Loucy (cell line): ENCODE results near the gene BEAN1.

Source experiments
- H2AFZ ChIP-seq: fragments of 200-600 bp; sonication (generic); 2 replicates; pipeline ENCODE4 v1.6.0; 2016; ENCODE audit warnings: antibody characterized with exemption, mild to moderate bottlenecking, low read length, moderate library complexity
- H3F3A ChIP-seq: fragments of 200-600 bp; 2 replicates; pipeline ENCODE4 v1.6.0; 2016; ENCODE audit warnings: antibody characterized with exemption, low read depth, mild to moderate bottlenecking
- H3K27me3 ChIP-seq: fragments of 200-600 bp; sonication (generic); 2 replicates; pipeline ENCODE4 v1.6.1; 2014; ENCODE audit warnings: low read length, mild to moderate bottlenecking; ENCODE audit not compliant: insufficient read depth, poor library complexity, severe bottlenecking
- H3K36me3 ChIP-seq: fragments of 200-600 bp; sonication (generic); 2 replicates; pipeline ENCODE4 v1.6.1; 2016; ENCODE audit warnings: low read length; ENCODE audit not compliant: insufficient read depth
- H3K4me1 ChIP-seq: fragments of 200-600 bp; sonication (generic); 2 replicates; pipeline ENCODE4 v1.5.1; 2014; ENCODE audit warnings: low read length, mild to moderate bottlenecking; ENCODE audit not compliant: insufficient read depth, poor library complexity, severe bottlenecking
- H3K4me2 ChIP-seq: fragments of 200-600 bp; sonication (generic); 2 replicates; pipeline ENCODE4 v1.6.0; 2014; ENCODE audit warnings: antibody characterized with exemption, low read length, low read depth, mild to moderate bottlenecking; ENCODE audit not compliant: poor library complexity, severe bottlenecking
- H3K4me3 ChIP-seq: fragments of 200-600 bp; sonication (generic); 2 replicates; pipeline ENCODE4 v1.5.1; 2014; ENCODE audit warnings: low read length, mild to moderate bottlenecking, mixed read lengths; ENCODE audit not compliant: poor library complexity, severe bottlenecking
- H3K79me2 ChIP-seq: fragments of 200-600 bp; sonication (generic); 2 replicates; pipeline ENCODE4 v1.6.1; 2014; ENCODE audit warnings: low read length; ENCODE audit not compliant: insufficient read depth
- H3K9ac ChIP-seq: fragments of 200-600 bp; sonication (generic); 2 replicates; pipeline ENCODE4 v1.6.0; 2014; ENCODE audit warnings: mild to moderate bottlenecking, low read depth, low read length, moderate library complexity; ENCODE audit not compliant: poor library complexity, severe bottlenecking
- H3K9me2 ChIP-seq: fragments of 200-600 bp; sonication (generic); replicated peaks from 2 replicates; pipeline ENCODE4 v1.6.1; 2016; ENCODE audit warnings: low read depth, low read length, mixed read lengths
- H3K9me3 ChIP-seq: fragments of 200-600 bp; sonication (generic); 2 replicates; pipeline ENCODE4 v1.6.1; 2014; ENCODE audit warnings: mild to moderate bottlenecking, antibody characterized with exemption, low read length, low read depth; ENCODE audit not compliant: insufficient read depth
- H4K20me1 ChIP-seq: fragments of 200-600 bp; sonication (generic); 2 replicates; pipeline ENCODE4 v1.6.0; 2014; ENCODE audit warnings: antibody characterized with exemption, low read length, mild to moderate bottlenecking; ENCODE audit not compliant: insufficient read depth, poor library complexity, severe bottlenecking
- CTCF ChIP-seq: fragments of 200-600 bp; sonication (generic); conservative IDR thresholded peaks from 2 replicates; pipeline ENCODE4 v1.5.1; 2014; ENCODE audit warnings: mild to moderate bottlenecking, antibody characterized with exemption, low read length
- EZH2phosphoT487 ChIP-seq: fragments of 200-600 bp; IDR thresholded peaks from 2 replicates; pipeline ENCODE4 v1.6.1; 2018; ENCODE audit warnings: antibody characterized with exemption, mild to moderate bottlenecking, moderate library complexity, borderline replicate concordance

Gene BEAN1

GRCh38 chr16:66388350-66389139, 38.5 kb upstream of the BEAN1 start:
- TF ChIP-seq CTCF (no peak), EZH2phosphoT487 (no peak)
- Histone ChIP-seq H3K4me1 (no peaks in the 10 kb centered on the region), H3K9me2 (no peaks in the 10 kb centered on the region), H3K79me2 (no peaks in the 10 kb centered on the region), H3K9me3 (no peaks in the 10 kb centered on the region), H3F3A (no peaks in the 10 kb centered on the region), H3K4me3 (no peak overlapping the region), H4K20me1 (no peaks in the 10 kb centered on the region), H2AFZ (no peak overlapping the region), H3K27me3 (no peaks in the 10 kb centered on the region), H3K36me3 (no peaks in the 10 kb centered on the region), H3K4me2 (no peak overlapping the region), H3K9ac (no peak overlapping the region)

DNA sequence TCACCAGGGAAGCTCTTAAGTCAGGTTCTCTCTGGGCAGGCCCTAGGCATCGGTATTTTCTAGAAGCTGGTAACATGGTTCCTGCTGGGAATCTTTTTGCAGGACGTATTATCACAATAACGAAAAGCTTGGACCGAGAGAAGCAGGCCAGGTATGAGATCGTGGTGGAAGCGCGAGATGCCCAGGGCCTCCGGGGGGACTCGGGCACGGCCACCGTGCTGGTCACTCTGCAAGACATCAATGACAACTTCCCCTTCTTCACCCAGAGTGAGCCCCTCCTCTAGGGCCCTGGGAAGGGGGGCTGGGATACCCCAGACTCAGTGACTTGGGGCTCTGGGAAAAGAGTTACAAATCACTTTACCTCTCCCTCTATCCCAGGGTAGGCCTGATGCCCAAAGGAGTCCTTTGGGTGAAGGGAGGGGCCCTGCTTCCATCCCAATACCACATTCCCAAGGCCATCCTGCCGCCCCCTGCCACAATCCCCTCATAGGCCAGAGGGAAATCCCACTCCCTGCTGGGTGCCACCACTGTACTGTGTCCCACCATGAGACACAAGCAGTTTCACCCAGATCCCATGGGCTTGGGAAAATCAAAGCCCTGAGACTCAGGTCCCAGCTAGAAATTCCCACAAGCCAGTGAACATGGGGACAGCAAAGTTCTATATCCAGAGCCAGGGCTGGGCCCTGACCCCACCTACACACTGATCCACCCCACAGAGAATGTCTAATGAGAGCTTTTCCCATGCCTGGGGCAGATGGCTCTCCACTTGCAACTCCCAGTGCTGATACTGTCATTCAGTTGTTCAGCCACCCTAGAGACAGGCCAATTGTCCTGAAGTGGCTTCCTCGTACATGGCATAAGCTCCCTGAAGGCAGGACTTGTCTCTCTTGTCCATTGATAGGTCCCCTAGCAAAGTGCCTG, 37.6 kb upstream of the BEAN1 start:
- H3K4me2 ChIP-seq = no peak overlapping the region
- no peaks in the 10 kb centered on the region for H3F3A ChIP-seq
- H3K4me1 ChIP-seq = no peaks in the 10 kb centered on the region
- H3K9me3 ChIP-seq = no peaks in the 10 kb centered on the region
- H3K27me3 ChIP-seq = no peaks in the 10 kb centered on the region
- H2AFZ ChIP-seq = no peak overlapping the region
- H3K9ac ChIP-seq = no peak overlapping the region
- no peak overlapping the region for H3K4me3 ChIP-seq
- no peaks in the 10 kb centered on the region for H3K9me2 ChIP-seq
- TF ChIP-seq EZH2phosphoT487 (no peak), CTCF (no peak)
- H3K36me3 ChIP-seq = no peaks in the 10 kb centered on the region
- no peaks in the 10 kb centered on the region for H4K20me1 ChIP-seq
- H3K79me2 ChIP-seq = no peaks in the 10 kb centered on the region

DNA sequence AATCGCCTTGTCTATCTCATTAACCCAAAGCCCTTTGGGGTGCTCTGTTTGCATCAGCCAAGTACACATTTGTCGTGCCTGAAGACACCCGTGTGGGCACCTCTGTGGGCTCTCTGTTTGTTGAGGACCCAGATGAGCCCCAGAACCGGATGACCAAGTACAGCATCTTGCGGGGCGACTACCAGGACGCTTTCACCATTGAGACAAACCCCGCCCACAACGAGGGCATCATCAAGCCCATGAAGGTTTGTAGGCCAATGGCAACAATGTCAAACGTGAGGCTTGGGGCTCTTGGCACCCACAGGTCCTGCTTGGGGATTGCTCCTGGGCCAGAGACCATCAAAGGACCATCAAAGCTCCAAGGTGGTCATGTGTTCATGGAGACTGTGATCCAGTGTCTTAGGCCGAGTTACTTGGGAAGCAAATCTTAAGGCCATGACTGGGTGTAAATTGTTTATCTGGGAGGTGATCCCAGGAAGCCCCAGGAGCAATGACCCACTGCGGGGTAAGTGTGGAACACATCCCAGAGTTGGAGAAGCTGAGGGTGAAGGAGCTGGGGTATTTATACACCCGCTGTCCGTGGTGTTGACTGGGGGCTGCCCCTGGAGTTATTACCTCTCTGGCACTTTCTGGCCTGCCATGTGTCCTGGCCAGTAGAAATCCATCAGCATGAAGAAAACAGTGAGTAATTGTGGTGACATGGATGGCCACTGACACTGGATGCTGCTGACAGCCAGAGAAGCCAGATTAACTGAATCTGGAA, 36.6 kb upstream of the BEAN1 start:
- H3K79me2 ChIP-seq = no peaks in the 10 kb centered on the region
- H3K9ac ChIP-seq = no peak overlapping the region
- H3F3A ChIP-seq = no peaks in the 10 kb centered on the region
- no peaks in the 10 kb centered on the region for H4K20me1 ChIP-seq
- no peaks in the 10 kb centered on the region for H3K9me2 ChIP-seq
- H3K4me3 ChIP-seq = no peak overlapping the region
- no peaks in the 10 kb centered on the region for H3K27me3 ChIP-seq
- no peaks in the 10 kb centered on the region for H3K36me3 ChIP-seq
- no peak overlapping the region for H2AFZ ChIP-seq
- no peaks in the 10 kb centered on the region for H3K4me1 ChIP-seq
- no peak overlapping the region for H3K4me2 ChIP-seq
- TF ChIP-seq EZH2phosphoT487 (no peak), CTCF (no peak)
- no peaks in the 10 kb centered on the region for H3K9me3 ChIP-seq
